Hepatocyte (in vitro differentiated cells): ENCODE data around the gene DCAF6.

Experiments
- EZH2phosphoT487 ChIP-seq: fragments of 200-600 bp; sonication (generic); IDR thresholded peaks from one replicate; pipeline ENCODE4 v1.6.1; 2018; ENCODE audit warnings: antibody characterized with exemption, mild to moderate bottlenecking, low read depth, moderate library complexity; ENCODE audit not compliant: unreplicated experiment, severe bottlenecking
- TF ChIP-seq, protein P1 (sequence below): fragments of 200-600 bp; sonication (generic); IDR thresholded peaks from 2 replicates; pipeline ENCODE4 v1.5.1; 2016; ENCODE audit warnings: antibody characterized with exemption, mild to moderate bottlenecking; ENCODE audit not compliant: poor library complexity

DNA sequence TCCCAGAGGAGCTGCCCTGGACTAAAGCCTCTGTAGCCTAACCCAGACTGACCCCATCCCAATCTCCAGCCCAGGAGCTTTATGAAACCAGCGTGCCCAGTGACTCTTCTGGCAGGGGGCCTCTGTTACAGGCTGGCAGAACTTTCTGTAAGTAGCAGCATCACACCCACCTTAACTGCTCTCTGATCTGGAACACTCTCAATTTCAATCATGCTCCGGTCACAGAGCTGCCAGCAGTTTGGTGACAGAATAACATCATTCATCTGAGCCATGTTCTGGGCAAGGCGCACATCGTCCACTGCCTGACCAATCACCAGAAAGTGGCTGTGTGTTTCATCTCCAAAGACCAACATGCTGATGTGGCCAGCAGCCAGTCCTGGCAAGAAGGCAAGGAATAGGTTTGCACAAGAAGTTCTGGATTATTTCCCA lies 37.2 kb upstream of the DCAF6 start:
- TF ChIP-seq, protein P1, sequence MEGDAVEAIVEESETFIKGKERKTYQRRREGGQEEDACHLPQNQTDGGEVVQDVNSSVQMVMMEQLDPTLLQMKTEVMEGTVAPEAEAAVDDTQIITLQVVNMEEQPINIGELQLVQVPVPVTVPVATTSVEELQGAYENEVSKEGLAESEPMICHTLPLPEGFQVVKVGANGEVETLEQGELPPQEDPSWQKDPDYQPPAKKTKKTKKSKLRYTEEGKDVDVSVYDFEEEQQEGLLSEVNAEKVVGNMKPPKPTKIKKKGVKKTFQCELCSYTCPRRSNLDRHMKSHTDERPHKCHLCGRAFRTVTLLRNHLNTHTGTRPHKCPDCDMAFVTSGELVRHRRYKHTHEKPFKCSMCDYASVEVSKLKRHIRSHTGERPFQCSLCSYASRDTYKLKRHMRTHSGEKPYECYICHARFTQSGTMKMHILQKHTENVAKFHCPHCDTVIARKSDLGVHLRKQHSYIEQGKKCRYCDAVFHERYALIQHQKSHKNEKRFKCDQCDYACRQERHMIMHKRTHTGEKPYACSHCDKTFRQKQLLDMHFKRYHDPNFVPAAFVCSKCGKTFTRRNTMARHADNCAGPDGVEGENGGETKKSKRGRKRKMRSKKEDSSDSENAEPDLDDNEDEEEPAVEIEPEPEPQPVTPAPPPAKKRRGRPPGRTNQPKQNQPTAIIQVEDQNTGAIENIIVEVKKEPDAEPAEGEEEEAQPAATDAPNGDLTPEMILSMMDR: no peak
- TF ChIP-seq EZH2phosphoT487: no peak
